ENCODE measurements around the gene PCNX1. TPM values are rescaled to one million over a fixed set of nuclear protein-coding genes. Genes with fewer than 3 reads are reported as not detected.
A peak's percentile ranks its signal among the peaks of the same experiment; 100 is the strongest.

Gene PCNX1
- total and polyA plus RNA-seq, 2 experiments from 2014 or later: 6.9 to 33.5 TPM

- no peak overlapping the region for H3K4me3 ChIP-seq
- no peak for DNase-seq
- no peak overlapping the region for H3K4me2 ChIP-seq (ENCODE audit: unreplicated experiment)
- in situ Hi-C loops (cut with MboI): no loop called here
- no peaks in the 10 kb centered on the region for H3K27me3 ChIP-seq (replicated peaks; ENCODE audit: insufficient read depth)
- no peaks in the 10 kb centered on the region for H3K9me3 ChIP-seq (ENCODE audit: low read depth)
- H4K20me1 ChIP-seq (ENCODE audit: insufficient read depth): no peaks in the 10 kb centered on the region
- H3K79me2 ChIP-seq (ENCODE audit: insufficient read depth): peaks cover 57% of the 10 kb centered on the region
- H2AFZ ChIP-seq: no peak overlapping the region
- no peaks in the 10 kb centered on the region for H3K9me2 ChIP-seq (ENCODE audit: insufficient read depth)
- H3K9ac ChIP-seq: no peak overlapping the region
- peaks cover 14% of the 10 kb centered on the region for H3K36me3 ChIP-seq (ENCODE audit: low read depth)
- no peak overlapping the region for H3K27ac ChIP-seq
- WGBS, 2 experiments (ENCODE audit: low coverage in 1 of 2, low lambda C conversion rate in 2 of 2, missing lambda C conversion rate in 2 of 2): 95 to 98% methylated on average over 2 of the region's 2 CpGs
- TF ChIP-seq EZH2 (IDR thresholded peaks at IDR 0.05; ENCODE audit: insufficient read depth, poor library complexity, severe bottlenecking) (no peak), EZH2phosphoT487 (IDR thresholded peaks at IDR 0.05; ENCODE audit: insufficient read depth, low read depth) (no peak)
- peaks cover 17% of the 10 kb centered on the region for H3F3A ChIP-seq (ENCODE audit: insufficient read depth)
- H3K4me1 ChIP-seq (ENCODE audit: insufficient read depth): peaks cover 13% of the 10 kb centered on the region
Measured at GRCh38 chr14:71000091-71000490, 92.8 kb downstream of the PCNX1 start.

- no peaks in the 10 kb centered on the region for H3K9me3 ChIP-seq (ENCODE audit: low read depth)
- WGBS, 2 experiments (ENCODE audit: low coverage in 1 of 2, low lambda C conversion rate in 2 of 2, missing lambda C conversion rate in 2 of 2): 82% methylated on average over 5 of the region's 5 CpGs
- TF ChIP-seq EZH2 (IDR thresholded peaks at IDR 0.05; ENCODE audit: insufficient read depth, poor library complexity, severe bottlenecking): no peak
- no peak for TF ChIP-seq EZH2phosphoT487 (IDR thresholded peaks at IDR 0.05; ENCODE audit: insufficient read depth, low read depth)
- H2AFZ ChIP-seq: no peak overlapping the region
- H3K4me1 ChIP-seq (ENCODE audit: insufficient read depth): peaks cover 29% of the 10 kb centered on the region
- no peaks in the 10 kb centered on the region for H3K27me3 ChIP-seq (replicated peaks; ENCODE audit: insufficient read depth)
- H3K4me2 ChIP-seq (ENCODE audit: unreplicated experiment): no peak overlapping the region
- no peaks in the 10 kb centered on the region for H4K20me1 ChIP-seq (ENCODE audit: insufficient read depth)
- no peak overlapping the region for H3K27ac ChIP-seq
- peaks cover 63% of the 10 kb centered on the region for H3K79me2 ChIP-seq (ENCODE audit: insufficient read depth)
- H3F3A ChIP-seq (ENCODE audit: insufficient read depth): peaks cover 25% of the 10 kb centered on the region
- no peak overlapping the region for H3K9ac ChIP-seq
- in situ Hi-C loops (cut with MboI): no loop called here
- no peak overlapping the region for H3K4me3 ChIP-seq
- peaks cover 9% of the 10 kb centered on the region; the same call in 1 of the 2 replicates for H3K36me3 ChIP-seq (ENCODE audit: low read depth)
- H3K9me2 ChIP-seq (ENCODE audit: insufficient read depth): no peaks in the 10 kb centered on the region
- no peak for DNase-seq
Measured at GRCh38 chr14:71001742-71002141, 94.5 kb downstream of the PCNX1 start.

- Histone ChIP-seq H3K4me2 (ENCODE audit: unreplicated experiment) (no peak overlapping the region), H3K9ac (no peak overlapping the region), H4K20me1 (ENCODE audit: insufficient read depth) (no peaks in the 10 kb centered on the region), H3F3A (ENCODE audit: insufficient read depth) (peaks cover 25% of the 10 kb centered on the region), H3K9me3 (ENCODE audit: low read depth) (no peaks in the 10 kb centered on the region), H3K4me1 (ENCODE audit: insufficient read depth) (peaks cover 32% of the 10 kb centered on the region), H3K9me2 (ENCODE audit: insufficient read depth) (no peaks in the 10 kb centered on the region), H3K27me3 (replicated peaks; ENCODE audit: insufficient read depth) (no peaks in the 10 kb centered on the region), H2AFZ (no peak overlapping the region), H3K36me3 (ENCODE audit: low read depth) (no peaks in the 10 kb centered on the region), H3K4me3 (no peak overlapping the region), H3K27ac (no peak overlapping the region), H3K79me2 (ENCODE audit: insufficient read depth) (peaks cover 56% of the 10 kb centered on the region)
- TF ChIP-seq EZH2phosphoT487 (IDR thresholded peaks at IDR 0.05; ENCODE audit: insufficient read depth, low read depth) (no peak), EZH2 (IDR thresholded peaks at IDR 0.05; ENCODE audit: insufficient read depth, poor library complexity, severe bottlenecking) (no peak)
- no peak for DNase-seq
- in situ Hi-C loops (cut with MboI): no loop called here
- 98 to 100% methylated on average over 12 of the region's 13 CpGs for WGBS, 2 experiments (ENCODE audit: low coverage in 1 of 2, low lambda C conversion rate in 2 of 2, missing lambda C conversion rate in 2 of 2)
Measured at GRCh38 chr14:71003156-71003555, 95.9 kb downstream of the PCNX1 start.

GRCh38 chr14:71004481-71004880 lies 97.2 kb downstream of the PCNX1 start:
- Histone ChIP-seq H2AFZ (no peak overlapping the region), H3K27ac (peak overlapping the region; percentile 29; the same call in 1 of the 2 replicates), H3K4me1 (ENCODE audit: insufficient read depth) (peaks cover 32% of the 10 kb centered on the region), H3K4me3 (no peak overlapping the region), H3K36me3 (ENCODE audit: low read depth) (no peaks in the 10 kb centered on the region), H3K27me3 (replicated peaks; ENCODE audit: insufficient read depth) (no peaks in the 10 kb centered on the region), H3K9me3 (ENCODE audit: low read depth) (no peaks in the 10 kb centered on the region), H3K9me2 (ENCODE audit: insufficient read depth) (no peaks in the 10 kb centered on the region), H3K4me2 (ENCODE audit: unreplicated experiment) (peak overlapping the region; percentile 4), H3F3A (ENCODE audit: insufficient read depth) (peaks cover 25% of the 10 kb centered on the region), H3K9ac (no peak overlapping the region), H4K20me1 (ENCODE audit: insufficient read depth) (no peaks in the 10 kb centered on the region; the same call in 1 of the 2 replicates), H3K79me2 (ENCODE audit: insufficient read depth) (peaks cover 51% of the 10 kb centered on the region)
- in situ Hi-C loops (cut with MboI): no loop called here
- WGBS, 2 experiments (ENCODE audit: low coverage in 1 of 2, low lambda C conversion rate in 2 of 2, missing lambda C conversion rate in 2 of 2): 47 to 52% methylated on average over 2 of the region's 2 CpGs
- peak; percentile 41 for DNase-seq
- TF ChIP-seq EZH2phosphoT487 (IDR thresholded peaks at IDR 0.05; ENCODE audit: insufficient read depth, low read depth) (no peak), EZH2 (IDR thresholded peaks at IDR 0.05; ENCODE audit: insufficient read depth, poor library complexity, severe bottlenecking) (no peak)

GRCh38 chr14:71005076-71005475 lies 97.8 kb downstream of the PCNX1 start:
- H3K4me3 ChIP-seq: no peak overlapping the region
- H3K4me1 ChIP-seq (ENCODE audit: insufficient read depth): peaks cover 32% of the 10 kb centered on the region
- in situ Hi-C loops (cut with MboI): no loop called here
- H3K27ac ChIP-seq: peak overlapping the region; percentile 29
- no peak for TF ChIP-seq EZH2phosphoT487 (IDR thresholded peaks at IDR 0.05; ENCODE audit: insufficient read depth, low read depth)
- no peak for TF ChIP-seq EZH2 (IDR thresholded peaks at IDR 0.05; ENCODE audit: insufficient read depth, poor library complexity, severe bottlenecking)
- no peaks in the 10 kb centered on the region for H3K9me3 ChIP-seq (ENCODE audit: low read depth)
- no peaks in the 10 kb centered on the region for H3K27me3 ChIP-seq (replicated peaks; ENCODE audit: insufficient read depth)
- 73 to 75% methylated on average over 4 of the region's 4 CpGs for WGBS, 2 experiments (ENCODE audit: low coverage in 1 of 2, low lambda C conversion rate in 2 of 2, missing lambda C conversion rate in 2 of 2)
- H3F3A ChIP-seq (ENCODE audit: insufficient read depth): peaks cover 25% of the 10 kb centered on the region
- no peak overlapping the region for H2AFZ ChIP-seq
- no peaks in the 10 kb centered on the region; the same call in 1 of the 2 replicates for H4K20me1 ChIP-seq (ENCODE audit: insufficient read depth)
- no peaks in the 10 kb centered on the region for H3K9me2 ChIP-seq (ENCODE audit: insufficient read depth)
- H3K36me3 ChIP-seq (ENCODE audit: low read depth): no peaks in the 10 kb centered on the region
- no peak overlapping the region for H3K9ac ChIP-seq
- DNase-seq: peak; percentile 14
- peaks cover 47% of the 10 kb centered on the region for H3K79me2 ChIP-seq (ENCODE audit: insufficient read depth)
- H3K4me2 ChIP-seq (ENCODE audit: unreplicated experiment): peak overlapping the region; percentile 4

Measured in GM23248 (cell line).